Cardiac fibroblast (primary cell): ENCODE results near the gene MDFIC.

Source experiments
- DNase-seq, 2 donors: peaks; one replicate each; pipeline versions ENCODE4 v3.0.0 to v3.0.0-alpha.2; 2010; ENCODE audit warnings: low read depth in 2 of 2
- H3K4me3 ChIP-seq, 2 donors: replicated peaks in 1 of 2; 1 replicate in 1 of 2; 2 replicates in 1 of 2; pipeline ENCODE4 v1.5.1; 2011; ENCODE audit warnings: low read depth in 2 of 2, low read length in 2 of 2, mild to moderate bottlenecking in 2 of 2, moderate library complexity in 1 of 2
- CTCF ChIP-seq: IDR thresholded peaks from one replicate; pipeline ENCODE4 v1.5.1; 2011; ENCODE audit warnings: low read depth, mild to moderate bottlenecking, low read length, inconsistent platforms

Gene MDFIC

GRCh38 chr7:114981323-114981722 lies 59.4 kb downstream of the MDFIC start:
- no peak overlapping the region for H3K4me3 ChIP-seq
- no peak for TF ChIP-seq CTCF
- no peak for DNase-seq

GRCh38 chr7:114985116-114985715 lies 63.3 kb downstream of the MDFIC start:
- no peak for DNase-seq
- no peak for TF ChIP-seq CTCF

GRCh38 chr7:114986190-114987180 lies 64.6 kb downstream of the MDFIC start:
- no peak overlapping the region for H3K4me3 ChIP-seq
- TF ChIP-seq CTCF = no peak
- peak in 1 of 2 donors; percentile 13 for DNase-seq

More at GRCh38 chr7:114985116-114985715, 63.3 kb downstream of the MDFIC start:
- no peak overlapping the region for H3K4me3 ChIP-seq

GRCh38 chr7:114988026-114988425 lies 66.1 kb downstream of the MDFIC start:
- DNase-seq = peak; percentile 4 to 20
- no peak overlapping the region for H3K4me3 ChIP-seq
- no peak for TF ChIP-seq CTCF

GRCh38 chr7:114988755-114989375 lies 67.0 kb downstream of the MDFIC start:
- no peak overlapping the region for H3K4me3 ChIP-seq
- peak; percentile 62 to 69 for DNase-seq
- TF ChIP-seq CTCF = no peak

GRCh38 chr7:114989531-114989930 lies 67.6 kb downstream of the MDFIC start:
- no peak for TF ChIP-seq CTCF
- H3K4me3 ChIP-seq = no peak overlapping the region

More at GRCh38 chr7:114989531-114989930, 67.6 kb downstream of the MDFIC start:
- DNase-seq = no peak
